HG02840 (cell line): ENCODE results near the gene CYP4F8.
"Not testable (repeated sequence)": the region's sequence is repeated elsewhere in the genome, so short reads cannot be mapped to it uniquely, and the experiment has no call there.

ENCODE experiments used
- ATAC-seq: cut with Tn5 transposase; IDR thresholded peaks from one replicate; pipeline ENCODE4 v1.9.1; 2021; ENCODE audit warnings: mild to moderate bottlenecking, moderate library complexity, moderate number of reproducible peaks; ENCODE audit not compliant: unreplicated experiment, low FRiP score

CYP4F8 gene

DNA sequence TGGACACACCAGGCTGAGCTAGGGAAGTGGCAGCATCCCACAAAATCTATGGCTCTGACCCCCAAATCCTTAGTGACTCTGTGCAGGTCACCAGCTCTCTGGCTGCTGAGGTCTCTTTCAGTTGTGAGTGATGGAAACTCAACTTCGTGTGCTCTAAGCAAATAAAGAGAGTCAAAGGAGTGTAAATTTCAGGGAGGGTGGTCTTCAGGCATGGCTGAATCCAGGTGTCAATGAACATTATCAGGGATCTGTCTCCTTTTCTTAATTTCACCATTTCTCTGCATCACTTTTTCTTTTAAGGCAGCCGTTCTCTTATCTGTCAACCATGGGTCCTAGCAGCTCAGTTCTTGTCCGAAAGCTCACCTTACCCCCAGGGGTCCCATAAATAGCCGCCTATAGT is 64.1 kb downstream of the CYP4F8 start:
- no peak for ATAC-seq

DNA sequence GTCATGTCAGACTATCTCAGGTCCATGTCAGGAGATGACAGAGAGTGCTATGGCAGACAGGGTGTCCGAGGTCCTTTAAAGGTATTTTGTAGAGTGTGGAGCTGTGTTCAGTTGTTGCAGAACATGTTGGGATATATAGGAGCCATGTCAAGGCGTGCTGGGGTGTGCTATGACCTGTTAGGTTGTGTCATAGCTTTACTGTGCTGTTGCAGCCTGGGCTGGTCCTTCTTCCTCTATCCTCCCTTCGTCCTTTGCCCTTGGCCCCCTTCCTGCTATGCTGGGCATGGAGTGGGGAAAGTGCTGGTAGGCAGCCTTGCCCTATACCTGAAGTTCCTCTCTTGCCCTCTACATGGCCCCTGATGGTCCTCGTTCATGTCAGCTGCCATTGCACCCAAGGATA is 64.8 kb downstream of the CYP4F8 start:
- ATAC-seq: not testable (repeated sequence)
